ENCODE data around the gene PRKD2.

DNA sequence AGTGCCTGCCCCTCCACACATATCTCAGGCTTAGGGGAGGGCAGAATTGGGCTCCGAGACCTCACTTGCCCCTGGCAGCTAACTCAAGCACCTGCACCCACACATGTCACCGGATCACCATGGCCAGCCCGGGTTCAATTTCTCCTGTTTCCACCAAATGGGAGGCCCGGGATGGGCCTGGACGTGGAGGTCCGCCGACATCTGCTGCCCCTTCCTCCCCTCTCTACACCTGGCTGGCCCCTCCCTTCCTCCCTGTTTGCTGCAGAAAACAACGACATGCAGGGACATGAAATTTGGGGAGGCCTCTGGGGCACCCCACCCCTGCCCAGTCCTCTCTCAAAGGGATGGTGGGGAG, 1.3 kb downstream of the PRKD2 start:
- TF ChIP-seq, protein P1, sequence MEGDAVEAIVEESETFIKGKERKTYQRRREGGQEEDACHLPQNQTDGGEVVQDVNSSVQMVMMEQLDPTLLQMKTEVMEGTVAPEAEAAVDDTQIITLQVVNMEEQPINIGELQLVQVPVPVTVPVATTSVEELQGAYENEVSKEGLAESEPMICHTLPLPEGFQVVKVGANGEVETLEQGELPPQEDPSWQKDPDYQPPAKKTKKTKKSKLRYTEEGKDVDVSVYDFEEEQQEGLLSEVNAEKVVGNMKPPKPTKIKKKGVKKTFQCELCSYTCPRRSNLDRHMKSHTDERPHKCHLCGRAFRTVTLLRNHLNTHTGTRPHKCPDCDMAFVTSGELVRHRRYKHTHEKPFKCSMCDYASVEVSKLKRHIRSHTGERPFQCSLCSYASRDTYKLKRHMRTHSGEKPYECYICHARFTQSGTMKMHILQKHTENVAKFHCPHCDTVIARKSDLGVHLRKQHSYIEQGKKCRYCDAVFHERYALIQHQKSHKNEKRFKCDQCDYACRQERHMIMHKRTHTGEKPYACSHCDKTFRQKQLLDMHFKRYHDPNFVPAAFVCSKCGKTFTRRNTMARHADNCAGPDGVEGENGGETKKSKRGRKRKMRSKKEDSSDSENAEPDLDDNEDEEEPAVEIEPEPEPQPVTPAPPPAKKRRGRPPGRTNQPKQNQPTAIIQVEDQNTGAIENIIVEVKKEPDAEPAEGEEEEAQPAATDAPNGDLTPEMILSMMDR (conservative IDR thresholded peaks at IDR 0.05), result no peak
- TF ChIP-seq EZH2 (IDR thresholded peaks at IDR 0.05; ENCODE audit: low read depth), result no peak
